Neural cell (in vitro differentiated cells): ENCODE data around the gene CDH6. TPM values are rescaled to one million over a fixed set of nuclear protein-coding genes. Genes with fewer than 3 reads are reported as not detected.

Experiments
- H2AFZ ChIP-seq: fragments of 200-600, 300-800 bp; sonication (generic), shearing (Covaris generic); 2 replicates; pipeline ENCODE4 v1.6.0; 2014; ENCODE audit warnings: low read depth, mild to moderate bottlenecking, antibody characterized with exemption, low read length, moderate library complexity
- H3F3A ChIP-seq: fragments of 200-600 bp; shearing (Covaris generic); 2 replicates; pipeline ENCODE4 v1.6.1; 2016; ENCODE audit warnings: mild to moderate bottlenecking, moderate library complexity, mixed read lengths, antibody characterized with exemption, low read length; ENCODE audit not compliant: insufficient read depth, poor library complexity, severe bottlenecking
- H3K27ac ChIP-seq: fragments of 200-600, 300-800 bp; sonication (generic), shearing (Covaris generic); 2 replicates; pipeline ENCODE4 v1.5.1; 2014; ENCODE audit warnings: mild to moderate bottlenecking, low read length, moderate library complexity
- H3K27me3 ChIP-seq: fragments of 300-800, 200-600 bp; sonication (generic), shearing (Covaris generic); 2 replicates; pipeline ENCODE4 v1.6.0; 2014; ENCODE audit warnings: mild to moderate bottlenecking, low read depth, low read length, moderate library complexity; ENCODE audit not compliant: insufficient read depth
- H3K36me3 ChIP-seq: fragments of 300-800, 200-600 bp; sonication (generic), shearing (Covaris generic); 2 replicates; pipeline ENCODE4 v1.5.1; 2014; ENCODE audit warnings: mild to moderate bottlenecking, antibody characterized with exemption, low read length, moderate library complexity; ENCODE audit not compliant: insufficient read depth
- H3K4me2 ChIP-seq: fragments of 300-800, 200-600 bp; sonication (generic), shearing (Covaris generic); 2 replicates; pipeline ENCODE4 v1.6.0; 2014; ENCODE audit warnings: mild to moderate bottlenecking, low read length
- H3K4me3 ChIP-seq: fragments of 300-800, 200-600 bp; sonication (generic), shearing (Covaris generic); 2 replicates; pipeline ENCODE4 v1.5.1; 2014; ENCODE audit warnings: mild to moderate bottlenecking, low read length, moderate library complexity
- H3K79me2 ChIP-seq: fragments of 200-600 bp; shearing (Covaris generic); replicated peaks from 2 replicates; pipeline ENCODE4 v1.6.0; 2014; ENCODE audit warnings: mild to moderate bottlenecking, low read length, moderate library complexity; ENCODE audit not compliant: insufficient read depth
- H3K9ac ChIP-seq: fragments of 300-800, 200-600 bp; sonication (generic), shearing (Covaris generic); 2 replicates; pipeline ENCODE4 v1.6.1; 2016; ENCODE audit warnings: mild to moderate bottlenecking, low read length, mixed read lengths
- H3K9me2 ChIP-seq: fragments of 200-600 bp; shearing (Covaris generic); 2 replicates; pipeline ENCODE4 v1.6.1; 2016; ENCODE audit warnings: mild to moderate bottlenecking, low read length, mixed read lengths; ENCODE audit not compliant: insufficient read depth
- H3K9me3 ChIP-seq: fragments of 200-600, 300-800 bp; sonication (generic), shearing (Covaris generic); 2 replicates; pipeline ENCODE4 v1.6.1; 2016; ENCODE audit warnings: mild to moderate bottlenecking, mixed run types, low read length, moderate library complexity, mixed read lengths
- H4K20me1 ChIP-seq: fragments of 200-600 bp; shearing (Covaris generic); 2 replicates; pipeline ENCODE4 v1.6.1; 2016; ENCODE audit warnings: mild to moderate bottlenecking, mixed run types; ENCODE audit not compliant: insufficient read depth
- EP300 ChIP-seq: fragments of 450-650 bp; conservative IDR thresholded peaks from 2 replicates; pipeline ENCODE4 v1.6.1; 2014; ENCODE audit warnings: antibody characterized with exemption, mild to moderate bottlenecking, moderate library complexity; ENCODE audit not compliant: poor library complexity, severe bottlenecking
- EZH2 ChIP-seq: fragments of 200-600, 300-800 bp; shearing (Covaris generic), sonication (generic); IDR thresholded peaks from 2 replicates; pipeline ENCODE4 v1.6.1; 2014; ENCODE audit warnings: antibody characterized with exemption, low read length, borderline replicate concordance, mild to moderate bottlenecking; ENCODE audit not compliant: insufficient read depth, poor library complexity, severe bottlenecking
- MXI1 ChIP-seq: fragments of 450-650 bp; conservative IDR thresholded peaks from 2 replicates; pipeline ENCODE4 v1.6.1; 2014; ENCODE audit warnings: antibody characterized with exemption, mild to moderate bottlenecking; ENCODE audit not compliant: poor library complexity, severe bottlenecking
- POLR2AphosphoS5 ChIP-seq: IDR thresholded peaks from 2 replicates; pipeline ENCODE4 v1.6.1; 2012
- RAD21 ChIP-seq: fragments of 450-650 bp; conservative IDR thresholded peaks from 2 replicates; pipeline ENCODE4 v1.6.1; 2014; ENCODE audit warnings: antibody characterized with exemption, mild to moderate bottlenecking, moderate library complexity
- SMC3 ChIP-seq: fragments of 450-650 bp; conservative IDR thresholded peaks from 2 replicates; pipeline ENCODE4 v1.6.1; 2014; ENCODE audit warnings: antibody characterized with exemption, mild to moderate bottlenecking, moderate library complexity; ENCODE audit not compliant: poor library complexity
- TAF1 ChIP-seq: IDR thresholded peaks from 2 replicates; pipeline ENCODE4 v1.6.1; 2012; ENCODE audit warnings: low read depth
- polyA plus RNA-seq: library from polyadenylated mRNA; depleted of rRNA; stranded (reverse); fragments of >200 nt; gene quantifications from 2 replicates; pipeline ENCODE4 v1.2.3, GENCODE V29; 2014
- TF ChIP-seq, protein P1 (sequence below): fragments of 450-650 bp; IDR thresholded peaks from 2 replicates; pipeline ENCODE4 v1.5.1; 2014; ENCODE audit warnings: antibody characterized with exemption, mild to moderate bottlenecking, moderate library complexity; ENCODE audit not compliant: poor library complexity, severe bottlenecking
- TF ChIP-seq, protein P2 (sequence below): IDR thresholded peaks from 2 replicates; pipeline ENCODE4 v1.6.1; 2012; ENCODE audit warnings: borderline replicate concordance

CDH6 gene
- polyA plus RNA-seq, 1 donor from 2014 or later = 2.1 TPM

DNA sequence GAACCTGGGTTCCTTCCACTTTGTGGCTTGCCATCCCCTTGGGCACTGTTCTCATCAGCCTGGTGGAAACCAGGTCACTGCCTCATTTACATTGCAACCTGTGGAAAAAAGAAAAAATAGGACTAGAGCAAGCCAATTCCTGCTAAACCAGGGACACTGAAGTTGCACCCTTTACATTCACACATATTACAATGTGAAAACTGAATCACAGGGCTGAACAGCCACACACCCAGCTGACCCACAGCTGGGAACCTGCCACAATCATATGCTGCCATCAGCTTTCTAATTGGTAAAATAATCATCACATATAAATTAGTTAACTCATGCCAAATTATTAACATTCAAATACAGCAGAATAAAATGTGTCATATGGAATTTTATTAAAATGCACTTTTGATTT is 94.5 kb downstream of the CDH6 start:
- no peaks in the 10 kb centered on the region for H3K27me3 ChIP-seq
- H4K20me1 ChIP-seq = no peaks in the 10 kb centered on the region
- TF ChIP-seq EP300 = no peak
- H3K27ac ChIP-seq = no peak overlapping the region
- H3K4me2 ChIP-seq = no peak overlapping the region
- no peaks in the 10 kb centered on the region for H3K9me2 ChIP-seq
- H3K36me3 ChIP-seq = no peaks in the 10 kb centered on the region
- H3K79me2 ChIP-seq = no peaks in the 10 kb centered on the region
- H3K4me3 ChIP-seq = no peak overlapping the region
- no peaks in the 10 kb centered on the region for H3K9me3 ChIP-seq
- no peaks in the 10 kb centered on the region for H3F3A ChIP-seq
- no peak overlapping the region for H3K9ac ChIP-seq
- no peak overlapping the region for H2AFZ ChIP-seq

DNA sequence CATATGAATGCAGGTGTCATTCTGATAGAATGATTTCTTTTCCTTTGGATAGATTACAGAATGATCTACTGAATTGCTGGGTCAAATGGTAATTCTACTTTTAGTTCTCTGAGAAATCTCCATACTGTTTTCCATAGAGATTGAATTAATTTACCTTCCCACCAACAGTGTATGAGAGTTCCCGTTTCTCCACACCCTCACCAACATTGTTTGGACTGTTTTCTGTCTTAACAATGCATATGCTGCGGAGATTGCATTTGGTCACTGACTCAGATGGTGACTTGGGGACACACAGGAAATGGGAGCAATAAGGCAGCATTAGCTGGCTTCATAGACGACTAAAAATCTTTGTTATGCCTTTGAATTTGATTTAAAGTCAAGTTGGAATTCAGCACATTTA is 95.9 kb downstream of the CDH6 start:
- no peak overlapping the region for H2AFZ ChIP-seq
- H3K79me2 ChIP-seq = no peaks in the 10 kb centered on the region
- no peaks in the 10 kb centered on the region for H3K9me2 ChIP-seq
- no peaks in the 10 kb centered on the region for H3K36me3 ChIP-seq
- no peak overlapping the region for H3K9ac ChIP-seq
- H3K4me2 ChIP-seq = no peak overlapping the region
- H3F3A ChIP-seq = no peaks in the 10 kb centered on the region
- no peaks in the 10 kb centered on the region for H4K20me1 ChIP-seq
- no peak overlapping the region for H3K4me3 ChIP-seq
- H3K27me3 ChIP-seq = no peaks in the 10 kb centered on the region
- H3K27ac ChIP-seq = no peak overlapping the region
- TF ChIP-seq, protein P1, sequence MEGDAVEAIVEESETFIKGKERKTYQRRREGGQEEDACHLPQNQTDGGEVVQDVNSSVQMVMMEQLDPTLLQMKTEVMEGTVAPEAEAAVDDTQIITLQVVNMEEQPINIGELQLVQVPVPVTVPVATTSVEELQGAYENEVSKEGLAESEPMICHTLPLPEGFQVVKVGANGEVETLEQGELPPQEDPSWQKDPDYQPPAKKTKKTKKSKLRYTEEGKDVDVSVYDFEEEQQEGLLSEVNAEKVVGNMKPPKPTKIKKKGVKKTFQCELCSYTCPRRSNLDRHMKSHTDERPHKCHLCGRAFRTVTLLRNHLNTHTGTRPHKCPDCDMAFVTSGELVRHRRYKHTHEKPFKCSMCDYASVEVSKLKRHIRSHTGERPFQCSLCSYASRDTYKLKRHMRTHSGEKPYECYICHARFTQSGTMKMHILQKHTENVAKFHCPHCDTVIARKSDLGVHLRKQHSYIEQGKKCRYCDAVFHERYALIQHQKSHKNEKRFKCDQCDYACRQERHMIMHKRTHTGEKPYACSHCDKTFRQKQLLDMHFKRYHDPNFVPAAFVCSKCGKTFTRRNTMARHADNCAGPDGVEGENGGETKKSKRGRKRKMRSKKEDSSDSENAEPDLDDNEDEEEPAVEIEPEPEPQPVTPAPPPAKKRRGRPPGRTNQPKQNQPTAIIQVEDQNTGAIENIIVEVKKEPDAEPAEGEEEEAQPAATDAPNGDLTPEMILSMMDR = no peak
- TF ChIP-seq EP300 (no peak), TAF1 (no peak), SMC3 (no peak), EZH2 (no peak), POLR2AphosphoS5 (no peak), MXI1 (no peak), RAD21 (no peak)
- TF ChIP-seq, protein P2, sequence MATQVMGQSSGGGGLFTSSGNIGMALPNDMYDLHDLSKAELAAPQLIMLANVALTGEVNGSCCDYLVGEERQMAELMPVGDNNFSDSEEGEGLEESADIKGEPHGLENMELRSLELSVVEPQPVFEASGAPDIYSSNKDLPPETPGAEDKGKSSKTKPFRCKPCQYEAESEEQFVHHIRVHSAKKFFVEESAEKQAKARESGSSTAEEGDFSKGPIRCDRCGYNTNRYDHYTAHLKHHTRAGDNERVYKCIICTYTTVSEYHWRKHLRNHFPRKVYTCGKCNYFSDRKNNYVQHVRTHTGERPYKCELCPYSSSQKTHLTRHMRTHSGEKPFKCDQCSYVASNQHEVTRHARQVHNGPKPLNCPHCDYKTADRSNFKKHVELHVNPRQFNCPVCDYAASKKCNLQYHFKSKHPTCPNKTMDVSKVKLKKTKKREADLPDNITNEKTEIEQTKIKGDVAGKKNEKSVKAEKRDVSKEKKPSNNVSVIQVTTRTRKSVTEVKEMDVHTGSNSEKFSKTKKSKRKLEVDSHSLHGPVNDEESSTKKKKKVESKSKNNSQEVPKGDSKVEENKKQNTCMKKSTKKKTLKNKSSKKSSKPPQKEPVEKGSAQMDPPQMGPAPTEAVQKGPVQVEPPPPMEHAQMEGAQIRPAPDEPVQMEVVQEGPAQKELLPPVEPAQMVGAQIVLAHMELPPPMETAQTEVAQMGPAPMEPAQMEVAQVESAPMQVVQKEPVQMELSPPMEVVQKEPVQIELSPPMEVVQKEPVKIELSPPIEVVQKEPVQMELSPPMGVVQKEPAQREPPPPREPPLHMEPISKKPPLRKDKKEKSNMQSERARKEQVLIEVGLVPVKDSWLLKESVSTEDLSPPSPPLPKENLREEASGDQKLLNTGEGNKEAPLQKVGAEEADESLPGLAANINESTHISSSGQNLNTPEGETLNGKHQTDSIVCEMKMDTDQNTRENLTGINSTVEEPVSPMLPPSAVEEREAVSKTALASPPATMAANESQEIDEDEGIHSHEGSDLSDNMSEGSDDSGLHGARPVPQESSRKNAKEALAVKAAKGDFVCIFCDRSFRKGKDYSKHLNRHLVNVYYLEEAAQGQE = no peak
- H3K9me3 ChIP-seq = no peaks in the 10 kb centered on the region

DNA sequence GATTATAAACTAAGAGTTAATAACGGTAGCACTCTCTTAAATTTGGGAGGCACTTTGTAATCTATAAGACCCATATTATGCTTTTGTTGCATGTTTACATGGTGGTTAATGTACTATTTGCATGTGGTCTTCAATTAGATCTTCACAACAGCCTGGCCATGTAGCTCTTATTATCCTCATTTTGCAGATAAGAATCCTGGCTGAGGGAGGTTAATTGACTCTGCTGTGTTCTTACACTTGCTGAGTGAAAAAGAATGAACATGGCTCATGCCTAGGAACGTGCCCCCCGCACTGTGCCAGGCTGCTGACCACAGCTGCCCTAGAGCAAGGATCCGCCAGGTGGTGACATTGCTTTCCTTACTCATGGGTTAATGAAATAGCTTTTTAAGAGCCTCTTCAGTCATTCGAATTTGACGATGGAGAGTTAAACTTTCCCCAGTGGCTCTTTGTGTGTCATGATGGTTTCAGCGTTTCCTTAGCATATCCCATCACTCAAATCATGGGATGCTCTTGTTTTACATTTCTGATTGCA is 97.9 kb downstream of the CDH6 start:
- TF ChIP-seq, protein P2 = no peak
- TF ChIP-seq EZH2 (no peak), SMC3 (no peak), TAF1 (no peak), EP300 (no peak), RAD21 (no peak), POLR2AphosphoS5 (no peak), MXI1 (no peak)
- TF ChIP-seq, protein P1 = no peak
- no peaks in the 10 kb centered on the region for H3K27me3 ChIP-seq
- no peaks in the 10 kb centered on the region for H3K9me2 ChIP-seq
- no peaks in the 10 kb centered on the region for H3F3A ChIP-seq
- no peaks in the 10 kb centered on the region for H3K79me2 ChIP-seq
- no peak overlapping the region for H2AFZ ChIP-seq
- H3K4me3 ChIP-seq = no peak overlapping the region
- H3K27ac ChIP-seq = no peak overlapping the region
- H3K4me2 ChIP-seq = no peak overlapping the region
- no peak overlapping the region for H3K9ac ChIP-seq
- no peaks in the 10 kb centered on the region for H3K36me3 ChIP-seq
- H3K9me3 ChIP-seq = no peaks in the 10 kb centered on the region
- no peaks in the 10 kb centered on the region for H4K20me1 ChIP-seq
